HL-60 (cell line): ENCODE results near the gene PCTP.

Experiments used
- DNase-seq, 2 experiments: peaks; one replicate each; pipeline ENCODE4 v3.0.0-alpha.2; 2010 to 2020; ENCODE audit warnings: low read depth in 1 of 2, low spot score in 1 of 2
- H3K27ac ChIP-seq: fragments of 250-450 bp; sonication (Bioruptor Pico); replicated peaks from 2 replicates; pipeline ENCODE4 v1.5.1; 2020; ENCODE audit warnings: mild to moderate bottlenecking, moderate library complexity
- H3K27me3 ChIP-seq: fragments of 250-450 bp; sonication (Bioruptor Pico); 2 replicates; pipeline ENCODE4 v1.5.1; 2021; ENCODE audit warnings: mild to moderate bottlenecking, moderate library complexity; ENCODE audit not compliant: insufficient read depth, poor library complexity, severe bottlenecking
- H3K4me3 ChIP-seq: replicated peaks from 2 replicates; pipeline ENCODE4 v1.5.1; 2011; ENCODE audit warnings: mild to moderate bottlenecking, control low read depth, low read length; ENCODE audit not compliant: insufficient read depth
- GABPA ChIP-seq: IDR thresholded peaks from 2 replicates; pipeline ENCODE4 v1.6.1; 2012; ENCODE audit warnings: low read depth
- POLR2AphosphoS5 ChIP-seq: IDR thresholded peaks from 2 replicates; pipeline ENCODE4 v1.6.1; 2012; ENCODE audit warnings: low read depth
- SPI1 ChIP-seq: IDR thresholded peaks from 2 replicates; pipeline ENCODE4 v1.6.1; 2012; ENCODE audit warnings: low read depth, mild to moderate bottlenecking, borderline replicate concordance
- TF ChIP-seq, protein P1 (sequence below): IDR thresholded peaks from one replicate; pipeline ENCODE4 v1.5.1; 2011; ENCODE audit warnings: low read length, control low read depth, inconsistent platforms; ENCODE audit not compliant: insufficient read depth
- TF ChIP-seq, protein P2 (sequence below): IDR thresholded peaks from 2 replicates; pipeline ENCODE4 v1.6.1; 2012; ENCODE audit warnings: low read depth; ENCODE audit not compliant: insufficient replicate concordance

Gene PCTP

DNA sequence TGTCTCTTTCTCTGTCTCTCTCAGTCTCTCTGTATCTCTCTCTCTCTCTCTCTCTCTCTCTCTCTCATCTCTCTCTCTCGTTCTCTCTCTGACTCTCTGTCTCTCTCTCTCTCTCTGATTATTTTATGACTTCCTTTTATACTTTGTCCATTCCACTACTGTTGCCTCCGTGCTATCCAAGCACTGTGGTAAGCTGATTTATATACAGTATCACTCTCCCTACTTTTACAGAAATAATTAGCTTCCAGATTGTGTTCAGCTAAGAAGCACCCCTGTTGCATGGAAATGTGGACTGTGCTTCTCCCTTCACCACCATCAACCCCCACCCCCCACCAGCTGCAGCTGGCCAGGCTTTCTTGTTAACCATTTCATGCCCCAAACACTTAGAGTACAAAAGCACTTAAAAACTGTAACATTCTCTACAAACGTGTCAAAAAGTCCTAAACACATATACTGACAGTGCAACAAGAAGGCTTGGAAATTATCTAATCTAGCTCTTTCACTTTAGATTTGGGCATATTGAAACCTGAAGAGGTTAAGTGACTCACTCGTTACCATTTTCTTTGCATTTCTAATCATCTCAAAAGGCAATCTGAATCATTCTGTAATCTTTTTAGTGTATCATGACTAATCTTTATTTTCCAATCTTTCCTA is 16.6 kb upstream of the PCTP start:
- TF ChIP-seq, protein P1, sequence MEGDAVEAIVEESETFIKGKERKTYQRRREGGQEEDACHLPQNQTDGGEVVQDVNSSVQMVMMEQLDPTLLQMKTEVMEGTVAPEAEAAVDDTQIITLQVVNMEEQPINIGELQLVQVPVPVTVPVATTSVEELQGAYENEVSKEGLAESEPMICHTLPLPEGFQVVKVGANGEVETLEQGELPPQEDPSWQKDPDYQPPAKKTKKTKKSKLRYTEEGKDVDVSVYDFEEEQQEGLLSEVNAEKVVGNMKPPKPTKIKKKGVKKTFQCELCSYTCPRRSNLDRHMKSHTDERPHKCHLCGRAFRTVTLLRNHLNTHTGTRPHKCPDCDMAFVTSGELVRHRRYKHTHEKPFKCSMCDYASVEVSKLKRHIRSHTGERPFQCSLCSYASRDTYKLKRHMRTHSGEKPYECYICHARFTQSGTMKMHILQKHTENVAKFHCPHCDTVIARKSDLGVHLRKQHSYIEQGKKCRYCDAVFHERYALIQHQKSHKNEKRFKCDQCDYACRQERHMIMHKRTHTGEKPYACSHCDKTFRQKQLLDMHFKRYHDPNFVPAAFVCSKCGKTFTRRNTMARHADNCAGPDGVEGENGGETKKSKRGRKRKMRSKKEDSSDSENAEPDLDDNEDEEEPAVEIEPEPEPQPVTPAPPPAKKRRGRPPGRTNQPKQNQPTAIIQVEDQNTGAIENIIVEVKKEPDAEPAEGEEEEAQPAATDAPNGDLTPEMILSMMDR: no peak
- TF ChIP-seq POLR2AphosphoS5 (no peak), GABPA (no peak), SPI1 (no peak)
- TF ChIP-seq, protein P2, sequence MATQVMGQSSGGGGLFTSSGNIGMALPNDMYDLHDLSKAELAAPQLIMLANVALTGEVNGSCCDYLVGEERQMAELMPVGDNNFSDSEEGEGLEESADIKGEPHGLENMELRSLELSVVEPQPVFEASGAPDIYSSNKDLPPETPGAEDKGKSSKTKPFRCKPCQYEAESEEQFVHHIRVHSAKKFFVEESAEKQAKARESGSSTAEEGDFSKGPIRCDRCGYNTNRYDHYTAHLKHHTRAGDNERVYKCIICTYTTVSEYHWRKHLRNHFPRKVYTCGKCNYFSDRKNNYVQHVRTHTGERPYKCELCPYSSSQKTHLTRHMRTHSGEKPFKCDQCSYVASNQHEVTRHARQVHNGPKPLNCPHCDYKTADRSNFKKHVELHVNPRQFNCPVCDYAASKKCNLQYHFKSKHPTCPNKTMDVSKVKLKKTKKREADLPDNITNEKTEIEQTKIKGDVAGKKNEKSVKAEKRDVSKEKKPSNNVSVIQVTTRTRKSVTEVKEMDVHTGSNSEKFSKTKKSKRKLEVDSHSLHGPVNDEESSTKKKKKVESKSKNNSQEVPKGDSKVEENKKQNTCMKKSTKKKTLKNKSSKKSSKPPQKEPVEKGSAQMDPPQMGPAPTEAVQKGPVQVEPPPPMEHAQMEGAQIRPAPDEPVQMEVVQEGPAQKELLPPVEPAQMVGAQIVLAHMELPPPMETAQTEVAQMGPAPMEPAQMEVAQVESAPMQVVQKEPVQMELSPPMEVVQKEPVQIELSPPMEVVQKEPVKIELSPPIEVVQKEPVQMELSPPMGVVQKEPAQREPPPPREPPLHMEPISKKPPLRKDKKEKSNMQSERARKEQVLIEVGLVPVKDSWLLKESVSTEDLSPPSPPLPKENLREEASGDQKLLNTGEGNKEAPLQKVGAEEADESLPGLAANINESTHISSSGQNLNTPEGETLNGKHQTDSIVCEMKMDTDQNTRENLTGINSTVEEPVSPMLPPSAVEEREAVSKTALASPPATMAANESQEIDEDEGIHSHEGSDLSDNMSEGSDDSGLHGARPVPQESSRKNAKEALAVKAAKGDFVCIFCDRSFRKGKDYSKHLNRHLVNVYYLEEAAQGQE: no peak
- Histone ChIP-seq H3K27me3 (no peaks in the 10 kb centered on the region), H3K27ac (no peak overlapping the region), H3K4me3 (no peak overlapping the region)
- DNase-seq: no peak

DNA sequence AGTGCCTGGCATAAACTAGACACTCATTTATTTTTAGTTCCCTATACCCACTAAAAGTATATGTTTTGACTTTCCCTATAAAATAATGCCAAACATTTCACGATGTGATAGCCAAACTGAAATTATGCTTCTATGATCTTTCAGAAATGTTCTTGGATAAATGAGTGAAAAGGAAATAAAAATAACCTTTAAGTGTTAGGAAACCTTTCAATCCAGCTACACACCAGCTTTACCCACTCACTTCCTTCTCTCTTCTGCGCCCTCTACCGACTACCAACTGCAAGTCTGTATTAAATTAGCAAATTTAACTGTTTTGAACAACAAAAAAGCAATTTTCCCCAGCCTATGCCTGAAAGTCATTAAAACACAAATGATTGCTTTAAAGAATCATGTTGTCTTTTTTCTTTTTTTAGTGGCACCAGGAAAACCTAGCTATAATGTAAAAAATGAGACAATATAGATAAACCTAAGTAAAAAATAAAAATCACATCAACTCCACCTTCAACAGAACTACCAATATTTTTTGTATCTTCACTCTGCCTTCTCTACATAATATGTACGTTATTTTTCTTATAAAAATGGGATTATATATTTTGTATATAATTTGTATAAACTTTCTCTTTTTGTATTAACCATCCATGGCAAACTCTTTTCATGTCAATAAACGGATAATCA is 15.0 kb upstream of the PCTP start:
- peak in 1 of 2 experiments; percentile 61 for DNase-seq
- no peak overlapping the region for H3K4me3 ChIP-seq
- TF ChIP-seq GABPA: no peak
- TF ChIP-seq, protein P1: peak; percentile 57
- TF ChIP-seq POLR2AphosphoS5: no peak
- TF ChIP-seq, protein P2: no peak
- TF ChIP-seq SPI1: peak; percentile 68; the same call in 1 of the 2 replicates
- no peak overlapping the region for H3K27ac ChIP-seq
- no peaks in the 10 kb centered on the region for H3K27me3 ChIP-seq

DNA sequence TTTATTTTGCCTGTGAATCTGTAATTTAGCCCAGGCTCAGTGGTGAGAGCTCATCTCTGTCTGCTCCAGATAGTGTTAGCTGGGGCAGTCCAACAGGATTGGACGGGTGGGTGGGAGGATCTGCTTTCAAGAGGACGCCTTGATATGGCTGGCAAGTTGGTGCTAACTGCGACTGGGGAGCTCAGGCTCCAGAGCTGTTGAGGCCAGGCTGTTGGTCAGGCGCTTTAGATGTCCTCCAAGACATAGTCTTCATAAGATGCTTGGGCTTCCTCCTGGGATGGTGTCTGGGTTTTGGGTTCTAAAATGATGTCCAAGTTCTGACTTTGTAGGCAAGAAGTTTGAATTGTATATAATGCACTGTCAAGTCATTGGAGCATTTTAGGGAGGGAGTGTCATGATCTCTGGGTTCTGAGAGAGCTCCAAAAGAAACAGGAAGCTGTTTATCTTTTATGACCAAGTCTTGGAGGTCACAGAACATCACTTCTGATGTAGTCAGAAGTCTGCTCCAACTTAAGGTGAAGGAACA is 12.8 kb upstream of the PCTP start:
- Histone ChIP-seq H3K27me3 (no peaks in the 10 kb centered on the region), H3K27ac (no peak overlapping the region), H3K4me3 (no peak overlapping the region)
- DNase-seq: no peak
- TF ChIP-seq, protein P2: no peak
